Measurements from ENCODE around the gene MKLN1. TPM values are rescaled to one million over a fixed set of nuclear protein-coding genes. Genes with fewer than 3 reads are reported as not detected.

MKLN1 gene
- total RNA-seq, 1 experiment from 2014 or later, result 48.5 TPM

GRCh38 chr7:131483586-131483985, 155.9 kb downstream of the MKLN1 start:
- no peaks in the 10 kb centered on the region for H3K27me3 ChIP-seq (ENCODE audit: insufficient read depth, low read length)
- no TSS peak for BruUV-seq (replicated peaks)
- ATAC-seq, result no peak
- CTCF ChIA-PET, result no interaction called here
- POLR2A ChIA-PET, result no interaction called here
- H3K4me3 ChIP-seq (replicated peaks in 1 of 2; ENCODE audit: low read depth in 1 of 2, low read length in 2 of 2), result no peak overlapping the region
- TF ChIP-seq EGR1 (IDR thresholded peaks at IDR 0.05; ENCODE audit: low read depth) (no peak), CTCF (IDR thresholded peaks at IDR 0.05 in 2 of 3, conservative IDR thresholded peaks at IDR 0.05 in 1 of 3; ENCODE audit: borderline replicate concordance in 1 of 3, insufficient read depth in 1 of 3, low read depth in 2 of 3, low read length in 2 of 3) (no peak), SIN3A (IDR thresholded peaks at IDR 0.05; ENCODE audit: low read depth) (no peak), ZNF274 (IDR thresholded peaks at IDR 0.05; ENCODE audit: low read depth, low read length) (no peak), CBX3 (IDR thresholded peaks at IDR 0.05; ENCODE audit: low read depth) (no peak), YY1 (IDR thresholded peaks at IDR 0.05; ENCODE audit: extremely low read depth, insufficient replicate concordance, low read depth, low read length) (no peak), FOSL1 (IDR thresholded peaks at IDR 0.05; ENCODE audit: low read depth) (no peak), REST (IDR thresholded peaks at IDR 0.05; ENCODE audit: low read depth) (no peak)
- intact Hi-C loops (cut with micrococcal nuclease), result no loop called here
- no peaks in the 10 kb centered on the region for H4K20me1 ChIP-seq (ENCODE audit: insufficient read depth)
- no peaks in the 10 kb centered on the region for H3K9me2 ChIP-seq (ENCODE audit: insufficient read depth)
- H3K4me2 ChIP-seq (ENCODE audit: low read length), result no peak overlapping the region
- no peak overlapping the region for H3K9ac ChIP-seq (ENCODE audit: low read length)
- no peaks in the 10 kb centered on the region for H3K79me2 ChIP-seq (ENCODE audit: insufficient read depth, low read length)
- RAD21 ChIA-PET (ENCODE audit: low non-redundant PET in 1 of 2, low total read pairs in 2 of 2, uncharacterized antibody in 2 of 2, unreplicated experiment in 2 of 2), result no interaction called here
- no peaks in the 10 kb centered on the region; a peak in 2 of 4 replicates for H3K36me3 ChIP-seq (ENCODE audit: control insufficient read depth in 1 of 2, insufficient read depth in 2 of 2, low read length in 2 of 2)
- H2AFZ ChIP-seq (ENCODE audit: low read depth, low read length, poor library complexity, severe bottlenecking), result no peak overlapping the region
- H3K4me1 ChIP-seq (ENCODE audit: control insufficient read depth in 1 of 2, insufficient read depth in 2 of 2, low read length in 2 of 2), result no peaks in the 10 kb centered on the region
- H3K9me3 ChIP-seq (ENCODE audit: control insufficient read depth in 1 of 2, insufficient read depth in 1 of 2, low read depth in 1 of 2, low read length in 2 of 2), result no peaks in the 10 kb centered on the region
- H3K27ac ChIP-seq (ENCODE audit: low read depth, low read length), result no peak overlapping the region
- DNase-seq (ENCODE audit: low read depth, low spot score), result no peak

Measured in HCT116 (cell line).